Measurements from ENCODE around the gene DIP2C. TPM values are rescaled to one million over a fixed set of nuclear protein-coding genes. Genes with fewer than 3 reads are reported as not detected.

The DIP2C gene
- total RNA-seq, 1 experiment from 2014 or later = 11.0 TPM

DNA sequence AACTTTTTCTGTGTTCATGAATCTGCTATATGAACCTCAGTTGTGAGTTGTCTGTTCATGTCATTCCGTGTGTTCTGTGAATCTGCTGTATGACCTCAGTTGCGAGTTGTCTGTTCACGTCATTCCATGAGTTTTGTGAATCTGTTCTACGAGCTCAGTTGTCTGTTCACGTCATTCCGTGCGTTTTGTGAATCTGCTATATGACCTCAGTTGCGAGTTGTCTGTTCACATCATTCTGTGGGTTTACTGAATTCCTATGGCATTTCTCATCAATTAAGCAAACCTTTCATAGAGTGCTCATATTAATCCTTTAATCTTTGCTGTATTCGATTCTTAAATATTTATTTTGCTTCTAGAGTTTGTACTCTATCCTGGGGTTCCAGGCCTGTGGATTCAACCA is 150.6 kb downstream of the DIP2C start:
- CTCF ChIA-PET = interaction anchor here (0.6 kb wide), 1 partner anchor 11 kb away, joined by 3 read pairs; no protein-coding TSS in a partner anchor
- no peak overlapping the region for H3K27ac Mint-ChIP-seq
- H3K4me3 Mint-ChIP-seq = no peak overlapping the region
- no peaks in the 10 kb centered on the region for H3K27me3 Mint-ChIP-seq (ENCODE audit: low read depth)
- no peaks in the 10 kb centered on the region for H3K36me3 Mint-ChIP-seq
- H3K9me3 Mint-ChIP-seq = no peaks in the 10 kb centered on the region
- ATAC-seq (no peak), DNase-seq (ENCODE audit: low spot score) (no peak)
- H3K4me1 Mint-ChIP-seq = peaks cover 11% of the 10 kb centered on the region
- POLR2A ChIA-PET = no interaction called here
- no peak for TF ChIP-seq ERG (CRISPR knock-in tag; IDR thresholded peaks at IDR 0.05)
- TF ChIP-seq NFATC4 (CRISPR knock-in tag; IDR thresholded peaks at IDR 0.05) = no peak
- TF ChIP-seq EMX1 (CRISPR knock-in tag; IDR thresholded peaks at IDR 0.05) = no peak
- TF ChIP-seq, protein P1, sequence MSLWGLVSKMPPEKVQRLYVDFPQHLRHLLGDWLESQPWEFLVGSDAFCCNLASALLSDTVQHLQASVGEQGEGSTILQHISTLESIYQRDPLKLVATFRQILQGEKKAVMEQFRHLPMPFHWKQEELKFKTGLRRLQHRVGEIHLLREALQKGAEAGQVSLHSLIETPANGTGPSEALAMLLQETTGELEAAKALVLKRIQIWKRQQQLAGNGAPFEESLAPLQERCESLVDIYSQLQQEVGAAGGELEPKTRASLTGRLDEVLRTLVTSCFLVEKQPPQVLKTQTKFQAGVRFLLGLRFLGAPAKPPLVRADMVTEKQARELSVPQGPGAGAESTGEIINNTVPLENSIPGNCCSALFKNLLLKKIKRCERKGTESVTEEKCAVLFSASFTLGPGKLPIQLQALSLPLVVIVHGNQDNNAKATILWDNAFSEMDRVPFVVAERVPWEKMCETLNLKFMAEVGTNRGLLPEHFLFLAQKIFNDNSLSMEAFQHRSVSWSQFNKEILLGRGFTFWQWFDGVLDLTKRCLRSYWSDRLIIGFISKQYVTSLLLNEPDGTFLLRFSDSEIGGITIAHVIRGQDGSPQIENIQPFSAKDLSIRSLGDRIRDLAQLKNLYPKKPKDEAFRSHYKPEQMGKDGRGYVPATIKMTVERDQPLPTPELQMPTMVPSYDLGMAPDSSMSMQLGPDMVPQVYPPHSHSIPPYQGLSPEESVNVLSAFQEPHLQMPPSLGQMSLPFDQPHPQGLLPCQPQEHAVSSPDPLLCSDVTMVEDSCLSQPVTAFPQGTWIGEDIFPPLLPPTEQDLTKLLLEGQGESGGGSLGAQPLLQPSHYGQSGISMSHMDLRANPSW (CRISPR knock-in tag; conservative IDR thresholded peaks at IDR 0.05; ENCODE audit: low read depth) = no peak
- no peak for TF ChIP-seq GTF2I (CRISPR knock-in tag; conservative IDR thresholded peaks at IDR 0.05)

DNA sequence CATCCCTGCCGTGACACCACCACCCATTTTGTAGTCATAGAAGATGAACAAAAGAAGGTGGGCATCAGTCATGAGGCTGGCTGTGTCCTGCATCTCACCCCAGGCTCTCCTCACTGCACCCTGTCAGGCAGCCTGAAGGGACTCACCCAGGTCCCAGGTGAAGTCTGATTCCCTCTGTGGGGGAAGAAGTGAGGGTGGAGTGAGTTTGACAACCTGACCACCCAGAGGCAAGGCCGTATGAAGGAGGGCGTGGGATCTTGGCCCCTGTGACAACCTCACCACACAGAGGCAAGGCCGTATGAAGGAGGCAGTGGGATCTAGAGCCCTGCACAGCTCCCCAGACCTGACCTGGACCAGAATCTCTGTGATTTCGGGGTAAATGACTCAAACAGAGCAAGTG is 152.5 kb downstream of the DIP2C start:
- H3K36me3 Mint-ChIP-seq = no peaks in the 10 kb centered on the region
- H3K4me3 Mint-ChIP-seq = no peak overlapping the region
- H3K27me3 Mint-ChIP-seq (ENCODE audit: low read depth) = no peaks in the 10 kb centered on the region
- ATAC-seq (no peak), DNase-seq (ENCODE audit: low spot score) (no peak)
- H3K9me3 Mint-ChIP-seq = no peaks in the 10 kb centered on the region
- CTCF ChIA-PET = no interaction called here
- POLR2A ChIA-PET = no interaction called here
- H3K27ac Mint-ChIP-seq = no peak overlapping the region
- peaks cover 15% of the 10 kb centered on the region for H3K4me1 Mint-ChIP-seq
- no peak for TF ChIP-seq NR3C1 (CRISPR knock-in tag; conservative IDR thresholded peaks at IDR 0.05; ENCODE audit: low read depth)
- TF ChIP-seq, protein P2, sequence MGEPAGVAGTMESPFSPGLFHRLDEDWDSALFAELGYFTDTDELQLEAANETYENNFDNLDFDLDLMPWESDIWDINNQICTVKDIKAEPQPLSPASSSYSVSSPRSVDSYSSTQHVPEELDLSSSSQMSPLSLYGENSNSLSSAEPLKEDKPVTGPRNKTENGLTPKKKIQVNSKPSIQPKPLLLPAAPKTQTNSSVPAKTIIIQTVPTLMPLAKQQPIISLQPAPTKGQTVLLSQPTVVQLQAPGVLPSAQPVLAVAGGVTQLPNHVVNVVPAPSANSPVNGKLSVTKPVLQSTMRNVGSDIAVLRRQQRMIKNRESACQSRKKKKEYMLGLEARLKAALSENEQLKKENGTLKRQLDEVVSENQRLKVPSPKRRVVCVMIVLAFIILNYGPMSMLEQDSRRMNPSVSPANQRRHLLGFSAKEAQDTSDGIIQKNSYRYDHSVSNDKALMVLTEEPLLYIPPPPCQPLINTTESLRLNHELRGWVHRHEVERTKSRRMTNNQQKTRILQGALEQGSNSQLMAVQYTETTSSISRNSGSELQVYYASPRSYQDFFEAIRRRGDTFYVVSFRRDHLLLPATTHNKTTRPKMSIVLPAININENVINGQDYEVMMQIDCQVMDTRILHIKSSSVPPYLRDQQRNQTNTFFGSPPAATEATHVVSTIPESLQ (CRISPR knock-in tag; IDR thresholded peaks at IDR 0.05) = no peak
- no peak for TF ChIP-seq PRRX2 (CRISPR knock-in tag; IDR thresholded peaks at IDR 0.05)
- TF ChIP-seq, protein P3, sequence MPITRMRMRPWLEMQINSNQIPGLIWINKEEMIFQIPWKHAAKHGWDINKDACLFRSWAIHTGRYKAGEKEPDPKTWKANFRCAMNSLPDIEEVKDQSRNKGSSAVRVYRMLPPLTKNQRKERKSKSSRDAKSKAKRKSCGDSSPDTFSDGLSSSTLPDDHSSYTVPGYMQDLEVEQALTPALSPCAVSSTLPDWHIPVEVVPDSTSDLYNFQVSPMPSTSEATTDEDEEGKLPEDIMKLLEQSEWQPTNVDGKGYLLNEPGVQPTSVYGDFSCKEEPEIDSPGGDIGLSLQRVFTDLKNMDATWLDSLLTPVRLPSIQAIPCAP (CRISPR knock-in tag; IDR thresholded peaks at IDR 0.05) = no peak

DNA sequence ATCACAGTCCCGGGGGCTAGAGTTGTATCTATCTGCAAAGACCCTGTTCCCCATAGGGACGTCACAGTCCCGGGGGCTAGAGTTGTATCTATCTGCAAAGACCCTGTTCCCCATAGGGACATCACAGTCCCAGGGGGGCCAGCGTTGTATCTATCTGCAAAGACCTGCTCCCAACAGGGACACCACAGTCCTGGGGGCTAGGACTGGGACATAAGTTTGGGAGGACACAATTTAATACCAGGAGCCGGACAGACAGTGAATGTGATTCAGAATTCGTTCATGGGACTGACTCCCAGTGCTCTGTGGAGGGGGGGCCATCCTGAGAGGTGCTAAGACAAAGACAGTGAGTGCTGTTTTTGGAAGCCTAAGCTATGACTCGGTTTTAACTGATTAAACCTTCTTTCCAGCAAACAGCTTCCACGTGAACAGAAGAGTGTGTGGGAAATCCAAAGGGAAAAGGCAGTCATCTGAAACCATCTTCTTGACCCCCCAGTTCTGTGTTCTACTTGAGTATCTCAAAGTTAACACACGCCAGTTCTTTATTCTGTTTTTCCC is 153.0 kb downstream of the DIP2C start:
- no peak for TF ChIP-seq ELF4 (CRISPR knock-in tag; IDR thresholded peaks at IDR 0.05; ENCODE audit: low read depth)
- TF ChIP-seq ZNF281 (CRISPR knock-in tag; IDR thresholded peaks at IDR 0.05) = no peak
- TF ChIP-seq MXD4 (CRISPR knock-in tag; IDR thresholded peaks at IDR 0.05; ENCODE audit: borderline replicate concordance) = no peak
- TF ChIP-seq ZNF138 (CRISPR knock-in tag; conservative IDR thresholded peaks at IDR 0.05) = no peak
- no peak for TF ChIP-seq CREB1 (CRISPR knock-in tag; IDR thresholded peaks at IDR 0.05)
- no peak for TF ChIP-seq E2F5 (CRISPR knock-in tag; IDR thresholded peaks at IDR 0.05)
- no peak for TF ChIP-seq ATF1 (CRISPR knock-in tag; IDR thresholded peaks at IDR 0.05)
- no peak for TF ChIP-seq ZNF121 (CRISPR knock-in tag; IDR thresholded peaks at IDR 0.05)
- TF ChIP-seq KAT7 (CRISPR knock-in tag; IDR thresholded peaks at IDR 0.05; ENCODE audit: borderline replicate concordance) = no peak
- TF ChIP-seq, protein P4, sequence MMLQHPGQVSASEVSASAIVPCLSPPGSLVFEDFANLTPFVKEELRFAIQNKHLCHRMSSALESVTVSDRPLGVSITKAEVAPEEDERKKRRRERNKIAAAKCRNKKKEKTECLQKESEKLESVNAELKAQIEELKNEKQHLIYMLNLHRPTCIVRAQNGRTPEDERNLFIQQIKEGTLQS (CRISPR knock-in tag; conservative IDR thresholded peaks at IDR 0.05) = no peak
- TF ChIP-seq, protein P5, sequence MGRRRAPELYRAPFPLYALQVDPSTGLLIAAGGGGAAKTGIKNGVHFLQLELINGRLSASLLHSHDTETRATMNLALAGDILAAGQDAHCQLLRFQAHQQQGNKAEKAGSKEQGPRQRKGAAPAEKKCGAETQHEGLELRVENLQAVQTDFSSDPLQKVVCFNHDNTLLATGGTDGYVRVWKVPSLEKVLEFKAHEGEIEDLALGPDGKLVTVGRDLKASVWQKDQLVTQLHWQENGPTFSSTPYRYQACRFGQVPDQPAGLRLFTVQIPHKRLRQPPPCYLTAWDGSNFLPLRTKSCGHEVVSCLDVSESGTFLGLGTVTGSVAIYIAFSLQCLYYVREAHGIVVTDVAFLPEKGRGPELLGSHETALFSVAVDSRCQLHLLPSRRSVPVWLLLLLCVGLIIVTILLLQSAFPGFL (CRISPR knock-in tag; IDR thresholded peaks at IDR 0.05; ENCODE audit: borderline replicate concordance) = no peak
- H3K4me3 Mint-ChIP-seq = no peak overlapping the region
- no peak for DNase-seq (ENCODE audit: low spot score)
- ATAC-seq = no peak
- no peaks in the 10 kb centered on the region for H3K36me3 Mint-ChIP-seq
- H3K9me3 Mint-ChIP-seq = no peaks in the 10 kb centered on the region
- H3K27me3 Mint-ChIP-seq (ENCODE audit: low read depth) = no peaks in the 10 kb centered on the region
- H3K4me1 Mint-ChIP-seq = peaks cover 12% of the 10 kb centered on the region
- POLR2A ChIA-PET = no interaction called here
- CTCF ChIA-PET = no interaction called here
- H3K27ac Mint-ChIP-seq = no peak overlapping the region

Data from WTC11 (cell line).